Measurements from ENCODE around the gene ZNF699.
A peak's percentile ranks its signal among the peaks of the same experiment; 100 is the strongest.
"Not testable (repeated sequence)": the region's sequence is repeated elsewhere in the genome, so short reads cannot be mapped to it uniquely, and the experiment has no call there.

The ZNF699 gene

DNA sequence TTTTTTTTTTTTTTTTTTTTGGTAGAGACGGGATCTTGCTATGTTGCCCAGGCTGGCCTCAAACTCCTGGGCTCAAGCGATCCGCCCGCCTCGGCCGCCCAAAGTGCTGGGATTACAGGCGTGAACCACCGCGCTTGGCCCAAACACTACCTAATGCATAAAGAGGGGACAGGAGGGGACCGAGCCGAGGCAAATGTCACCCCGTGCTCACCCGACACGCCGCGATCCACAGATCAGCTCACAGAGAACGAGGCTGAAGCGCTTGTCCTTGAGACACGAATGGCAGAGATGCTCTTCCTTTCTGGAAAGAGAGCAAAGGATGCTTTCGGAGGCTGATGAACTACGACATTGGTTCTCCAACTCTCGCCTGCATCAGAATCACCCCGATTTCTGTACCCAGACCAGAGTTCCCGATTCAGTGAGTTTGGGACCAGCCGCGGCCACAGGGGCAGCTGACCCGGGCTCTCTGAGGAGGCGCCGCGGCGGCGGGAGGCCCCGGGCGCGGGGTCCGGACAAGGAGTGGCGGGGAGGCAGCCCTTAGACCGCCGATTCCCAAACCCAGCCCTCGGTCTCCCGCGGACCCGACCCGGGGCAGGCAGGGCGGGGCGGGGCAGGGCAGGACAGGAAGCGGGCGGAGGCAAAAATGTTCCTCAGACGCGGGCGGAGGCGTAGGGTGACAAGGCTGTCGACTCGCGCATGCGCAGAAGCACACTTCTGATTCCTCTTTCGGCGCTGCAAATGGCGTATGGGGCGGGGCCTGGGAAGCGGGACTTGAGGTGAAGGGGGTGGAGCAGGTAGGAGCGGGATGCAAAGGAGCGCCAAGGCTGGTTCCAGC lies at the start of gene ZNF699:
Gene ZNF699 (minus strand): TSS at position 700 of the 835 bp plus-strand sequence. CDS start 4,719 bp downstream, outside the sequence.
- peak; percentile 92 for DNase-seq

- DNase-seq: no peak
Measured at GRCh38 chr19:9354651-9355050, 45.0 kb upstream of the ZNF699 start.

GRCh38 chr19:9353011-9353410 lies 43.4 kb upstream of the ZNF699 start:
- DNase-seq: no peak

DNA sequence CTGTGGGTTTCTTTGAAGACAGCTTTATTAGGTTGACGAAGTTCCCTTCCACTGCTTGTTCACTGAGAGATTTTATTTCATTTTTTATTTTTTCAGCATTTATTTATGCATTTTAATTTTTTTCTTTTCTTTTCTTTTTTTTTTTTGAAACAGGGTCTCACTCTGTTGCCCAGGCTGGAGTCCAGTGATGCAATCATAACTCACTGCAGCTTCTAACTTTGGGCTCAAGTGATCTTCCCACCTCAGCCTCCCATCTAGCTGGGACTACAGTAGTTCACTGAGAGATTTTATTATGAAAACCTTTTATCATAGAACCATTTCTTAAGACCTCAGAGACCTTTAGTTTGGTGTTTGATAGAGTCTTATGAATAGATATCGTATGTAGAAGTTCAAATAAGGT lies 42.9 kb upstream of the ZNF699 start:
- no peak for DNase-seq

GRCh38 chr19:9348671-9349070 lies 39.0 kb upstream of the ZNF699 start:
- DNase-seq: no peak

DNA sequence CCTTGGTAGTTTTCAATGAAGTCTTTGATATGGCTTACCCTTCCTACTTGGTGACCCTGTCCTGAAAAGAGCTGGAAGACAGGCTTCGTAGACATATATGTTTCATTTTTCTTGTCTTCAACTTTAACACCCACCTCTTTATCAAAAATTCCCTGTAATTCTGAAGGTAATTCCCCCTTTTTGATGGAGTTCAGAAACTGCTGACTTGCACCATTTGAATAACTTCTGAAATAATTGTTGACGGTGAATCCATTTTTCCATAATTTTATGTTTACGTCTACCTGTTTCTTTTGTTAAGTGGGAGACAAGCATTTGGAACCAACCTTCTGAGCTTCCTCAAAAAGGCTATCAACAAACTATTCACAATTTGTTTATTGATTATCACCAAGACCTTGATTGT lies 38.6 kb upstream of the ZNF699 start:
- no peak for DNase-seq

DNA sequence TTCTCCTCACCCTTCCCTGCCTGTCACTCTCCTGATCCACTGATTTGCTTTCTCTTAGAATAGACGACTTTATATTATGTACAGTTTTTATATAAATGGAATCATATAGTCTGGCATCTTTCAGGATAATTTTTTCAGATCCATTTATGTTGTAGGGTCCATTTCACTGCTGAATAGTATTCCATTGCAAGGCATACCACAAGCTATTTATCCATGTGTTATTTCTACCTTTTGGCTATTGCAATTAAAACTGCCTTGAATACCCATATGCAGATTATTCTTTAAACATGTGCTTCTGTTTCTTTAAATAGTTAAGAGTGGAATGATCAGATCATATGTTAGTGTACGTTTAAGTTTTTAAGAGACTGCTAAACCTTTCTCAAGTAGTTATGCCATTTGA lies 35.4 kb upstream of the ZNF699 start:
- DNase-seq: no peak

DNA sequence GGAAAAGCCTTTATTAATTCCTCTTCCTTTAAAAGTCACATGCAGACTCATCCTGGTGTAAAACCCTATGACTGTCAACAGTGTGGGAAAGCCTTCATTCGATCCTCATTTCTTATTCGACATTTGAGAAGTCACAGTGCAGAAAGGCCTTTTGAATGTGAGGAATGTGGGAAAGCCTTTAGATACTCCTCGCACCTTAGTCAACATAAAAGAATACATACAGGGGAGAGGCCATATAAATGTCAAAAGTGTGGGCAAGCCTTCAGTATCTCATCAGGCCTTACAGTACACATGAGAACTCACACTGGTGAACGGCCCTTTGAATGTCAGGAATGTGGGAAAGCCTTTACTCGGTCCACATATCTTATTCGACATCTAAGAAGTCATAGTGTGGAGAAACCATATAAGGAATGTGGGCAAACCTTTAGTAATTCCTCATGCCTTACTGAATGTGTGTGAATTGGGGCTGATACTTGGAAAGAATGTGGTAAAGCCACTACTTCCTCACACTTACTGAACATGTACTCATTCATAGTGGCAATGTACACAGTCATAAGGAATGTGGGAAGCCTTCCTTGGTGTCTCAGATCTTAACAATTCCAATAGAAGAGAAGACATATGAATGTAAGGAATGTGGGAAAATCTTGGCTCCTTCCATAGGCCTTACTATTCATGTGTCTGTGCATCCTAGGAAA lies 33.1 kb upstream of the ZNF699 start:
- DNase-seq: no peak

DNA sequence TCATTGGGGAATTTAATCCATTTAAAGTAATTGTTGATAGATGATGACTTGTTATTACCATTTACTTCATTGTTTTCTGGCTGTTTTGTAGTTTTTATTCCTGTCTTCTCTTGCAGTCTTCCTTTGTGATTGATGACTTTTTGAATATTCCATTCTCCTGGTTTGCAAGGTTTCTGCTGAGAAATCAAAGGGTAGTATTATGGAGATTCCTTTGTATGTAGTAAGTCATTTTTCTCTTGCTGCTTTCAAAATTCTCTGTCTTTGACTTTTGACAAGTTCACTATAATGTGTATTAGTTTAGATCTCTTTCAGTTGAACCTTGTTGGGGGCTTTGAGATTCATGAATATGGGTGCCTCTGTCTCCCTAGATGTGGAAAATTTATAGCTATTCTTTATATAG lies 20.4 kb upstream of the ZNF699 start:
- no peak for DNase-seq

DNA sequence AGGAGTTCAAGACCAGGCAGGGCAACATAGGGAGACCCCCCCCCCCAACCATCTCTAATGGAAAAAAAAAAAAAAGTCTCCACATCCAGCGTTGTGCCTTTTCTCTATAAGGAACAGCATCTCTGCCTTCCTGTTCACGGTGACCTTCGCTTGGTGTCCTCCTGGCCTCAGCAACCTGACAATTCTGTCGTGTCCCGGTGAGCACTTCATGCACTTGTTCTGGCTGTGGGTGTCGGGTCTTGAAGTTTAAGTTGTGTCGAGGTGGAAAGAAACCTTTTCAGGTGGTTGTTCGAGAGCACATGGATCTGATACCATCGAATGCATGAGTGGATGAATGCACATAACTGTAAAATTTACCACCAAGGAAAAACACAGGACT lies 14.9 kb upstream of the ZNF699 start:
- DNase-seq: no peak

DNA sequence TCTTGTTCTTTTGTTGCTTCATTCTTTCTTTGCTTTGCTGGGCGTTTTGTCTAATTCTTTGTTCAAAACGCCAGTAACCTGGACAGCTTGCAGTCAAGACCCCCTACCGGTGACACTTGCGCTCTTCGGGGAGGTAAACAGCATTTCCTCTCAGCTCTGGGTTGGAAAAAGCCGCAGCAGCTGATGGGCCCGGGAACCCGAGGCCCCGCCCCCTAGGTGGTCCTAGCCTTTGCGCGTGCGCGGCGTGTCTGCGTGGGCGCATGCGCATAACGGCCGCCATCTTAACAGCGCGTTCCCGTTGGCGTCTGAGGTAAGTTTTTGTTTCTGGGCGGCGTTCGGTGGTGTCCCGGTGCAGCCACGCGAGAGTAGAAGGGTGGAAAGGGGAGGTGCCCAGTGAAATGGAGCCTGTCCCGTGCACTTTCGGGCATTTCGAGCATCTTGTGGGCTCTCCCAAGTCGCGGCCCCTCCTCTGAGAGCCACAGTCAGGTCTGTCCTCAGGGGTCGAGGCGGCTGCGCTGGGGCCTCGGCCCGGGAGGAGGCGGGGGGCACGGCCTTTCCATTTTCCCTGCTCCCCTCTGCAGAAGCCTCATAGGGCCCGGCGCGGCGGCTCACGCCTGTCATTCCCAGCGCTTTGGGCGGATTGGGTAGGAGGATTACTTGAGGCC lies 14.4 kb upstream of the ZNF699 start, which contains the start of gene ZNF559:
Gene ZNF559 (plus strand): TSS at position 261 of the 665 bp plus-strand sequence. CDS start 14,371 bp downstream, outside the sequence.
- peak; percentile 82 for DNase-seq

DNA sequence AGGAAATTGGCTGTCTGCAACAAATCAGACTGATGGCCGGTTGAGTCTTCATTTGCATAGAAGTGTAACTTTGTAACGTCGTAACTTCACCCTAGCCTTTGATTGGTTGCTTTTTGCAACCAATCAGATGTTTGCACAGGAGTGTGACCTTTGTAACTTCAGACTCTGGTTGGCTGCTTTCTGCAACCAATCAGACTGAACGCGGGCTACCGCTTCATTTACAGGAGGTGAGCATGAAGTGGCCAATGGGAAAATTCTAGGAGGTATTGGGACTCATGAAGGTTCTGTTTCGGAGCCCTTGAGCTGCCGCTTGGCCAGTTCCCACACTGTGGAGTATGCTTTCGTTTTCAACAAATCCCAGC lies 13.9 kb upstream of the ZNF699 start:
- peak; percentile 14 for DNase-seq

DNA sequence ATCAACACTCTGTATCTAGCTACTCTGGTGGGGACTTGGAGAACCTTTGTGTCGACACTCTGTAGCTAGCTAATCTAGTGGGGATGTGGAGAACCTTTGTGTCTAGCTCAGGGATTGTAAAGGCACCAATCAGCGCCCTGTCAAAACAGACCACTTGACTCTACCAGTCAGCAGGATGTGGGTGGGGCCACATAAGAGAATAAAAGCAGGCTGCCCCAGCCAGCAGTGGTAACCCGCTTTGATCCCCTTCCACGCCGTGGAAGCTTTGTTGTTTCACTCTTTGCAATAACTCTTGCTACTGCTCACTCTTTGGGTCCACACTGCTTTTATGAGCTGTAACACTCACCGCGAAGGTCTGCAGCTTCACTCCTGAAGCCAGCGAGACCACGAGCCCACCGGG lies 12.6 kb upstream of the ZNF699 start:
- DNase-seq: not testable (repeated sequence)

GRCh38 chr19:9321756-9322155 lies 12.1 kb upstream of the ZNF699 start:
- not testable (repeated sequence) for DNase-seq

- no peak for DNase-seq
Measured at GRCh38 chr19:9321338-9321737, 11.7 kb upstream of the ZNF699 start.

DNA sequence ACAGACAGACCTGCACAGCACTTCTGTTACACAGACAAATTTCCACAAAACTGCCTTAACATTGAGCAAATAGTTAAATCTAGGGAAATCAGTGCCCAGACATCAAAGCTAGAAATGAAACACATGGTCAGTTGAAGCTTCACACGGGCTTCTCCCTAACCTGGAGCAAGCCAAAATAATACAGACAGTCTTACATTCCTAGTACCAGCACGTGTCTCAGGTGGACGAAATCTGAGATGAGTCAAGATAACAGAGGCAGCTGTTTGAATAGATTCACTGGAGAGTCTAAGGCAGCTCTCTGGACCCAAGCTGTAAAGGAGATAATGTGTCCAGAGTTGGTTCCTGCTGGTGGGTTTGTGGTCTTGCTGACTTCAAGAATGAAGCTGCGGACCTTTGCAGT lies 4.1 kb upstream of the ZNF699 start:
- no peak for DNase-seq

DNA sequence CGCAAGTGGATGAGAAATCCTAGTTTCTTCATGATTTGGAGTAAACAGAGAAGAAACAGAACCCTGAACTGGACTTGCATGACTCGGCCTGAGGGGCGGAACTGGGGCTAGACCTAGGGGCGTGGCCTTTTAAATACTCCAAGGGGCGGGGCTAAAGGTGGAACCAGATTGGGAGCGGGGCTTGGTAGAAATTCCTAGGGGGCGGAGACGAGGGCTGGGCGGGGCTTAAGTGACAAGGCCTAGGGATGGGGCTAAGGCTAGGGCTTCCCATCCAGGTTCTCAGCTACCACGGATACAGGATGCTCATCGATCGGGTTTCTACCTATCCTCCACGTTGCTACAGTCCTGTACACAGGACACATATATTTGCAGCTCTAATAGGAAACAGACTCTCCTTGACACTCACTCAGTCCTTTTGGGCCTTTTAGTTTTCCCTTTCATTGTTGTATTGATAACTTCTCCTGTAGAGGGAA lies 372 bp upstream of the ZNF699 start:
- DNase-seq: peak; percentile 89

DNA sequence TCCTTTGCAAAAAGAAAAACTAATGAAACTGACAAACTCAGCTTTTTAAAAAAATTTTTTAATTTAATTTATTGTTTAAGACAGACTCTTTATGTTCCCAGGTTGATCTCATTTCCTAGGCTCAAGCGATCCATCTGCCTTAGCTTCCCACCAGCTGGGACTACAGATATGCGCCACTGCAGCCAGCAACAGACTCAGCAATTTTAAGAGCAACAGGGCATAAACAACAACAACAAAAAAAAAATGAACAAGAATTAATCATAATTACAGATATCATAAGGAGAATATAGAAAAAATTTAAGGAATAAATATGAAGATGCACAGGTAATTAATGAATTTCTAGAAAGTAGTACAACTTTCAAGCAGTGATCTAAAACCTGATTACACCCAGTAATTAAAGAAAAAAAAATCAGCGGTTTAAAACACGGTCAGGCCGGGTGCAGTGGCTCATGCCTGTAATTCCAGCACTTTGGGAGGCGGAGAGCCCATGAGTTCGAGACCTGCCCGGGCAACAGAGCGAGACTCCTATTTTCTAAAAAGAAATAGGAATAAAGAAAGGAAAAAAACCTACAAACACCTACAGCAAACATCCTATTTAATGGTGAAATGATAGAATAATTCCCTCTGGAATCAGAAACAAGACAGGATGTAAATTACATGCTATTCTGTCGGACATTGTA lies 1.4 kb downstream of the ZNF699 start:
- no peak for DNase-seq

DNA sequence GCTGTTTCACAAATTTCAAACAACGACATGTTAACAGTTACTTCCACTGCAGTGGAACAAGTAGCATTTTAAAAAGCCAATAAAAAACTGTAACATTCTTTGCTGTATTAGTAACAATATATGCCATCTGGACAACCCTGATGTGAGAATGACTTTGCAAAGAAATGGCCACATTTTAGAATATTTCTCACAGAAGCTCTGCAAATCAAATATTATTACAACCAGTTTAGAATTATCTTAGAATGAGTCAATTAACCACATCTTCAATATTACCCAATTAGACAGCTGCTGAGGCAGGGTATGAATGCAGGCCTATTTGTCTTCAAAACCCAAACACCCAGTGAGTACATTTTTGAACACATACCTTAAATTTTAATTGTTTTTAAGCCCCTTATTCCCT lies 3.2 kb downstream of the ZNF699 start:
- no peak for DNase-seq

DNA sequence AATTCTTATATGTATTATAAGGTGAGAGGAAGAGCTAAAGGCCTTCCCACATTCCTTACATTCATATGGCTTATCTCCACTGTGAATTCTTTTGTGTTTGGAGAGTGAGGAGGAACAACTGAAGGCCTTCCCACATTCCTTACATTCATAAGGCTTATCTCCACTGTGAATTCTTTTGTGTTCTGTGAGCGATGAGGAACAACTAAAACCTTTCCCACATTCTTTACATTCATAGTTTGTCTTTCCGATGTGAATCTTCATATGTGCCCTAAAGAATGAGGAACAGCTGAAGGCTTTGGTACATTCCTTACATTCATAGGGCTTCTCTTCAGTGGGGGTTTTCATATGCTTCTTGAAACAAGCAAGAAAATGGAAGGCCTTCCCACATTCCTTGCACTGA lies 13.3 kb downstream of the ZNF699 start:
- no peak for DNase-seq

- DNase-seq: no peak
Measured at GRCh38 chr19:9295411-9295849, 14.2 kb downstream of the ZNF699 start.

- DNase-seq: no peak
Measured at GRCh38 chr19:9289231-9289884, 20.3 kb downstream of the ZNF699 start.
